Caco-2 (cell line): ENCODE measurements around the gene DPYSL5. TPM values are rescaled to one million over a fixed set of nuclear protein-coding genes. Genes with fewer than 3 reads are reported as not detected.

Experiments used
- Bru-seq: library from RNA; stranded (reverse); fragments of 400-500 nt; gene quantifications from one replicate; lab custom pipeline; 2021; lab: Mats Ljungman, UMichigan
- BruChase-seq, 2 experiments: library from RNA; stranded (reverse); fragments of 400-500 nt; gene quantifications; one replicate each; lab custom pipeline; 2021; lab: Mats Ljungman, UMichigan
- BruUV-seq: library from RNA; stranded (reverse); fragments of 400-500 nt; replicated peaks from 2 replicates; lab custom pipeline; 2021; lab: Mats Ljungman, UMichigan
- CTCF ChIA-PET: fragments of 300-600 bp; sonication (Branson Sonifier 250); formaldehyde crosslinking; loops from one replicate; lab custom pipeline; 2022; ENCODE audit warnings: antibody characterized with exemption; lab: Charles Lee
- POLR2A ChIA-PET: fragments of 300-600 bp; sonication (Branson Sonifier 250); formaldehyde crosslinking; loops from one replicate; lab custom pipeline; 2022; ENCODE audit warnings: antibody characterized with exemption; lab: Charles Lee
- DNase-seq, 2 experiments: peaks; one replicate each; pipeline versions ENCODE4 v3.0.0 to v3.0.0-alpha.2; 2020 to 2022
- H3K27me3 ChIP-seq: replicated peaks from 2 replicates; pipeline ENCODE4 v1.6.0; 2011; ENCODE audit warnings: low read length; ENCODE audit not compliant: control insufficient read depth, insufficient read depth
- H3K36me3 ChIP-seq: 2 replicates; pipeline ENCODE4 v1.5.1; 2011; ENCODE audit warnings: low read length; ENCODE audit not compliant: control insufficient read depth, insufficient read depth
- H3K4me1 ChIP-seq: fragments of 250-450 bp; sonication (Bioruptor Pico); 2 replicates; pipeline ENCODE4 v1.5.1; 2020; ENCODE audit warnings: mild to moderate bottlenecking
- H3K4me3 ChIP-seq: 2 replicates; pipeline ENCODE4 v1.5.1; 2011; ENCODE audit warnings: low read depth, mild to moderate bottlenecking, control low read depth, low read length
- H3K9me3 ChIP-seq: fragments of 250-450 bp; sonication (Bioruptor Pico); 2 replicates; pipeline ENCODE4 v1.5.1; 2020; ENCODE audit warnings: mild to moderate bottlenecking, moderate library complexity
- H3K27ac Mint-ChIP-seq: one replicate; pipeline ENCODE4 v1.8.0; 2022; ENCODE audit warnings: mixed read lengths; ENCODE audit not compliant: unreplicated experiment
- H3K27me3 Mint-ChIP-seq: one replicate; pipeline ENCODE4 v1.8.0; 2022; ENCODE audit warnings: mixed read lengths; ENCODE audit not compliant: insufficient read depth, unreplicated experiment
- H3K36me3 Mint-ChIP-seq: one replicate; pipeline ENCODE4 v1.8.0; 2022; ENCODE audit warnings: mild to moderate bottlenecking, mixed read lengths; ENCODE audit not compliant: insufficient read depth, unreplicated experiment
- H3K4me1 Mint-ChIP-seq: one replicate; pipeline ENCODE4 v1.8.0; 2022; ENCODE audit warnings: low read depth, mixed read lengths; ENCODE audit not compliant: unreplicated experiment
- H3K4me3 Mint-ChIP-seq: one replicate; pipeline ENCODE4 v1.8.0; 2022; ENCODE audit warnings: mild to moderate bottlenecking, moderate library complexity, mixed read lengths; ENCODE audit not compliant: unreplicated experiment
- H3K9me3 Mint-ChIP-seq: one replicate; pipeline ENCODE4 v1.8.0; 2022; ENCODE audit warnings: mixed read lengths; ENCODE audit not compliant: unreplicated experiment
- intact Hi-C: fragments of 100-400 bp; cut with micrococcal nuclease; formaldehyde crosslinking; loops from one replicate; pipeline ENCODE4 v1.10.0; 2022; ENCODE audit not compliant: unreplicated experiment
- long read RNA-seq: library from polyadenylated mRNA; stranded (forward); transcript quantifications from one replicate; pipeline ENCODE4 v2.0.0, GENCODE V29; 2022
- total RNA-seq: library from RNA; stranded (reverse); gene quantifications from 2 replicates; pipeline ENCODE4 v1.2.3, GENCODE V29; 2022
- TF ChIP-seq, protein P1 (sequence below), 2 experiments: fragments of 200-600 bp in 1 of 2; IDR thresholded peaks; 1 replicate in 1 of 2; 2 replicates in 1 of 2; pipeline versions ENCODE4 v1.5.1 to v1.8.0; 2011 to 2022; ENCODE audit warnings: antibody characterized with exemption in 1 of 2, control low read depth in 1 of 2, inconsistent platforms in 1 of 2, low read depth in 1 of 2, low read length in 1 of 2, mild to moderate bottlenecking in 1 of 2, moderate library complexity in 1 of 2; ENCODE audit not compliant: insufficient read depth in 1 of 2, severe bottlenecking in 1 of 2, unreplicated experiment in 1 of 2

DPYSL5 gene, protein sequence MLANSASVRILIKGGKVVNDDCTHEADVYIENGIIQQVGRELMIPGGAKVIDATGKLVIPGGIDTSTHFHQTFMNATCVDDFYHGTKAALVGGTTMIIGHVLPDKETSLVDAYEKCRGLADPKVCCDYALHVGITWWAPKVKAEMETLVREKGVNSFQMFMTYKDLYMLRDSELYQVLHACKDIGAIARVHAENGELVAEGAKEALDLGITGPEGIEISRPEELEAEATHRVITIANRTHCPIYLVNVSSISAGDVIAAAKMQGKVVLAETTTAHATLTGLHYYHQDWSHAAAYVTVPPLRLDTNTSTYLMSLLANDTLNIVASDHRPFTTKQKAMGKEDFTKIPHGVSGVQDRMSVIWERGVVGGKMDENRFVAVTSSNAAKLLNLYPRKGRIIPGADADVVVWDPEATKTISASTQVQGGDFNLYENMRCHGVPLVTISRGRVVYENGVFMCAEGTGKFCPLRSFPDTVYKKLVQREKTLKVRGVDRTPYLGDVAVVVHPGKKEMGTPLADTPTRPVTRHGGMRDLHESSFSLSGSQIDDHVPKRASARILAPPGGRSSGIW
- total RNA-seq (0.74 and 2.4 TPM in 2 replicates), Bru-seq, nascent RNA (percentile 18 among the genes with signal in this experiment), BruChase-seq, experiment 1, labeled RNA remaining after a 2-hour chase (percentile 22 among the genes with signal in this experiment), BruChase-seq, experiment 2, labeled RNA remaining after a 6-hour chase (percentile 22 among the genes with signal in this experiment)
- long read RNA-seq, full-length matches to known transcripts = 1 of 2 reads
- long read RNA-seq, partial matches to known transcripts = 0 of 2 reads
- long read RNA-seq, other reads (novel, unspliced or antisense) = 1 of 2 reads

DNA sequence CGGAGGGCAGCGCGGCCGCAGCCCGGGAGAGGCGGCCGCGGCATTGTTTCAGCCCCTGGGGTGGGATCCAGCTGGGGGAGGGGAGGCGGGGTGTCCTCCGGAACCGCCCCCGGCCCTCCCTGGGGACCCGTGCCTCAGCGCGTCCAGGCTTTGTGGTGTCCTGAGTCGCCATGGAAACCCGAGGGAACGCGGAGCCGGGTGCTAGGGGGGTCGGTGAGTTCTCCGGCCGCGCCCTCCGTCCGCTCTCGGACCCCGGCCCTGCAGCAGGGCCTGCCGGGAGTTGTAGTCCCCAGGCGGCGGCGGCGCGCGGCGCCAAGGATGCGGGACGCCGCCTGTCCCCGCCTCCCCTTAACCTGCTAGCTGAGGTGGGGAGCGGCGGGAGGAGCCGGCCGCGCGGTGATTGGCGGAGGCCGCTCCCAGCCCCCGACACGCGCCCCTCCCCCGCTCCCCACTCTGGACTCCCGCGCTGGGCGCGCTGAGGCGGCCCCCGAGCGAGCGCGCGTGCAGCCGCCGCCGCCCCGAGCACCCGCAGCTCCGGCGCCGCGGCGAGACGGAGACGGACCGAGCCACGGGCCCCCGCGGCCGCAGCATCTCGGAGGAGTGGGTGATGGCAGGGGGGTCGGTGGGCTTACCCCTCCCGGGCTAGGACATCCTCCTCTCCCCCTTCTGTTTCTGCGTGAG is at the start of gene DPYSL5:
Gene DPYSL5 (plus strand): TSS at position 478 of the 681 bp plus-strand sequence. CDS start 50,368 bp downstream, outside the sequence.
- Mint-ChIP-seq H3K9me3 (no peaks in the 10 kb centered on the region), H3K27ac (no peak within 1 kb of the TSS), H3K36me3 (no peaks in the 10 kb centered on the region), H3K27me3 (peaks cover 17% of the 10 kb centered on the region), H3K4me1 (no peaks in the 10 kb centered on the region), H3K4me3 (peak within 1 kb of the TSS; percentile 65)
- Histone ChIP-seq H3K4me3 (peak within 1 kb of the TSS; percentile 40), H3K36me3 (no peaks in the 10 kb centered on the region), H3K27me3 (no peaks in the 10 kb centered on the region; the same call in none of the 2 replicates), H3K9me3 (no peaks in the 10 kb centered on the region), H3K4me1 (peaks cover 24% of the 10 kb centered on the region)
- ChIA-PET CTCF (interaction anchor here (1.8 to 4.1 kb wide), 2 partner anchors 94 to 169 kb away, joined by 9 to 18 read pairs; no protein-coding TSS in a partner anchor), POLR2A (interaction anchor here (0.7 kb wide), 1 partner anchor 95 kb away, joined by 3 read pairs; no protein-coding TSS in a partner anchor)
- intact Hi-C loops = no loop called here
- BruUV-seq = no TSS peak
- TF ChIP-seq, protein P1, sequence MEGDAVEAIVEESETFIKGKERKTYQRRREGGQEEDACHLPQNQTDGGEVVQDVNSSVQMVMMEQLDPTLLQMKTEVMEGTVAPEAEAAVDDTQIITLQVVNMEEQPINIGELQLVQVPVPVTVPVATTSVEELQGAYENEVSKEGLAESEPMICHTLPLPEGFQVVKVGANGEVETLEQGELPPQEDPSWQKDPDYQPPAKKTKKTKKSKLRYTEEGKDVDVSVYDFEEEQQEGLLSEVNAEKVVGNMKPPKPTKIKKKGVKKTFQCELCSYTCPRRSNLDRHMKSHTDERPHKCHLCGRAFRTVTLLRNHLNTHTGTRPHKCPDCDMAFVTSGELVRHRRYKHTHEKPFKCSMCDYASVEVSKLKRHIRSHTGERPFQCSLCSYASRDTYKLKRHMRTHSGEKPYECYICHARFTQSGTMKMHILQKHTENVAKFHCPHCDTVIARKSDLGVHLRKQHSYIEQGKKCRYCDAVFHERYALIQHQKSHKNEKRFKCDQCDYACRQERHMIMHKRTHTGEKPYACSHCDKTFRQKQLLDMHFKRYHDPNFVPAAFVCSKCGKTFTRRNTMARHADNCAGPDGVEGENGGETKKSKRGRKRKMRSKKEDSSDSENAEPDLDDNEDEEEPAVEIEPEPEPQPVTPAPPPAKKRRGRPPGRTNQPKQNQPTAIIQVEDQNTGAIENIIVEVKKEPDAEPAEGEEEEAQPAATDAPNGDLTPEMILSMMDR (IDR thresholded peaks at IDR 0.05; ENCODE audit: insufficient read depth in 1 of 2, low read depth in 1 of 2, low read length in 1 of 2, severe bottlenecking in 1 of 2, unreplicated experiment in 1 of 2) = no peak
- peak; percentile 55 to 57 for DNase-seq

- POLR2A ChIA-PET = no interaction called here
- Mint-ChIP-seq H3K36me3 (peaks cover 42% of the 10 kb centered on the region), H3K4me1 (no peaks in the 10 kb centered on the region), H3K4me3 (no peak overlapping the region), H3K27me3 (no peaks in the 10 kb centered on the region), H3K27ac (no peak overlapping the region), H3K9me3 (no peaks in the 10 kb centered on the region)
- Histone ChIP-seq H3K4me1 (no peaks in the 10 kb centered on the region), H3K4me3 (no peak overlapping the region), H3K27me3 (no peaks in the 10 kb centered on the region), H3K36me3 (no peaks in the 10 kb centered on the region), H3K9me3 (no peaks in the 10 kb centered on the region)
- no TSS peak for BruUV-seq
- intact Hi-C loops = no loop called here
- TF ChIP-seq, protein P1 (IDR thresholded peaks at IDR 0.05; ENCODE audit: insufficient read depth in 1 of 2, low read depth in 1 of 2, low read length in 1 of 2, severe bottlenecking in 1 of 2, unreplicated experiment in 1 of 2) = no peak
- DNase-seq = no peak
- CTCF ChIA-PET = no interaction called here
Measured at GRCh38 chr2:26801328-26801727, 46.6 kb upstream of the DPYSL5 start.
